Stimulated activated CD8-positive, alpha-beta memory T cell treated with anti-CD3 and anti-CD28 coated beads, Interleukin-4, amount 100 ng/mL, for 24 hours (primary cell): ENCODE data around the gene OR7A17.

Source experiments
- DNase-seq: peaks from one replicate; pipeline ENCODE4 v3.0.0-alpha.2; 2020; ENCODE audit warnings: low read depth

The OR7A17 gene

DNA sequence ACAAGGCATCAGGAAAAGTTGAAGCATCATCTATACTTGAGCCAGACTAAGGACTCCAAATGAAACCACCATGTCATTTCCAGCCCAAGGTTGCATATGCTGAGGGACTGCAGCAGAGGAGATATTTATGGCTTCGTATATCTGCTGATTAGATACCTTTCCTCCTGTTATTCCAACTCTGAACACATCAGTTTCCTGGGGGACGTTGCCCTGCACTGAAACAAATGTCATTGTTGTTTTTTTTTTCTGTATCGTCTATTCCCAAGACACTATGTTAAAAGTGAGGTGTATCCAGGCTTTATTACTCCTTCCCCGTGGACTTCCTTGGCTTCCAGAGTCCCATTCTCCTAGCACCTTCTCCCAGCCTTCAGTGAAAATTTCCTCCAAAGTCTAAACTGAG, at the start of gene OR7A17:
TSS of gene OR7A17 (minus strand) at position 101 of the 400 bp plus-strand sequence. CDS start 4,777 bp downstream, outside the sequence.
- DNase-seq = no peak

DNA sequence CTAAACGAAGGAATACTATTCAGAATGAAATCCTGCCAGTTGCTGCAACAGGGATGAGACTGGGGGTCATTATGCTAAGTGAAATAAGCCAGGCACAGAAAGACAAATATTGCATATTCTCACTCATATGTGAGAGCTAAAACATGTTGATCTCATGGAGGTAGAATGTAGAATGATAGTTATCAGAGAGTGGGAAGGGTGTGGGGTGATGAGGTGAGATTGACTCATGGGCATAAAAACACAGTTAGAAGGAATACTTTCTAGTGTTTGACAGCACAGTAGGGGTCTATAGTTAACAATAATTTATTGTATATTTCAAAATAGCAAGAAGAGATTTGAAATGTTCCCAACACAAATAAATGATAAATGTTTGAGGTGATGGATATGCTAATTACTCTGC, 47.6 kb upstream of the OR7A17 start:
- no peak for DNase-seq

DNA sequence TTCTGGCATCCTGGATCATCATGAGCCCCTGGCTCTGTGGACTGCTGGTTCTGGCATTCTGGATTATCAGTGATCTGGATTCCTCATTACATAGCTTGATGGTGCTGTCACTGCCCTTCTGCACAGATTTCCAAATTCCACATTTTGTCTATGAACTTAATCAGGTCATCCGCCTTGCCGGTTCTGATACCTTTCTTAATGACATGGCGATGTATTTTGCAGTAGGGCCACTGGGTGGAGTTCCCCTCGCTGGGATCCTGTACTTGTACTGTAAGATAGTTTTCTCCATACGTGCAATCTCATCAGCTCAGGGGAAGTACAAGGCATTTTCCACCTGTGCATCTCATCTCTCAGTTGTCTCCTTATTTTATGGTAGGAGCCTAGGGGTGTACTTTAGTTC, 30.9 kb upstream of the OR7A17 start:
- no peak for DNase-seq

DNA sequence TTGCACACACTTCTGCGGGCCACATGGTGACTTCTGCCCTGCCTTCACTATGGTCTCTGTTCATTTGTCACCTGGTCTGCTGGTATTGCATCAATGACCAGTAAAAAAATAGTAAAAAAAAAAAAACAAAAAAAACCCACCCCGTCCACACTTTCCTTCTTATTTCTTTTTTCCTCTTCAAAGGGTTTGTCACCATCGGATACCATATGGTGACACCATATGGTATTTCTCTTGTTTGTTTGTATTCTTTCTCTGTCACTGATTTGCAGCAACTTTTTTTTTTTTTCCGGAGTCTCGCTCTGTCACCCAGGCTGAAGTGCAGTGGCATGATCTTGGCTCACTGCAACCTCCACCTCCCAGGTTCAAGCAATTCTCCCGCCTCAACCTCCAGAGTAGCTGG, 29.2 kb upstream of the OR7A17 start:
- no peak for DNase-seq

DNA sequence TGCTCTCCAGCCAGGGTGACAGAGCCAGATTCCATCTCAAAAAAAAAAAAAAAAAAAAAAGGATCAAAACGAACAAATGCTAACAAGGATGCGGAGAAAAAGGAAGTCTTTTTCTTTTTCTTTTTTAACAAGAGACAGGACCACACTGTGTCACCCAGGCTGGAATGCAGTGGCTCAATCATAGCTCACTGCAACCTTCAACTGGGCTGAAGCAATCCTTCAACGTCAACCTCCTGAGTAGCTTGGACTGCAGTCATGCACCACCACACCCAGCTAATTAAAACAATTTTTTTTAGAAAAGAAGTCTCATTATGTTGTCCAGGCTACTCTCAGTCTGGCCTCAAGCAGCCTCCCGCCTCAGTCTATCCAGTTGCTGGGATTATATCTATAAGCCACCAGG, 20.8 kb upstream of the OR7A17 start:
- no peak for DNase-seq

DNA sequence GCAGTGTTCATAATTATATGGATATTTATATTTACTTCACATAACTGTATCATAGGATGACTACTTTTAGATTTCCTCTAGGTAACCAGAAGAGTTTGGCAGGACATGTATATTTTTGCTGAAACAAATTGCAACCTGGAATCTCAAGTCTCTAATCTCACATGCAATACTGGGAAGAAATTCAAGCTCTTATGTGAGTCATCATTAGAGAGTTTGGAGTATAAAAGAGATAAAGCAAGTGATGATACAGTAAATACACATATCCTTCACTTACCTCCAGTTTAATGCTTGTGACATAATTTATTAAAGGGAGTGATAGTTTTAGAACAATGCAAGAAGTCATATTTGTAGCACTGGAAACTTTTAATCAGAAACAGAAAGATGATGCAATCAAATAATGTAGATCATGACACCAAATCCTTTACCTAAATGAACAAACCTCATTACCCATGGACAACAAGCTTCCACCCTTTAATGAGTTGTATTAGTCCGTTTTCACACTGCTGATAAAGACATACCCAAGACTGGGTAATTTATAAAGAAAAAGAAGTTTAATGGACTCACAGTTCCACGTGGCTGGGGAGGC, 15.8 kb upstream of the OR7A17 start:
- no peak for DNase-seq

DNA sequence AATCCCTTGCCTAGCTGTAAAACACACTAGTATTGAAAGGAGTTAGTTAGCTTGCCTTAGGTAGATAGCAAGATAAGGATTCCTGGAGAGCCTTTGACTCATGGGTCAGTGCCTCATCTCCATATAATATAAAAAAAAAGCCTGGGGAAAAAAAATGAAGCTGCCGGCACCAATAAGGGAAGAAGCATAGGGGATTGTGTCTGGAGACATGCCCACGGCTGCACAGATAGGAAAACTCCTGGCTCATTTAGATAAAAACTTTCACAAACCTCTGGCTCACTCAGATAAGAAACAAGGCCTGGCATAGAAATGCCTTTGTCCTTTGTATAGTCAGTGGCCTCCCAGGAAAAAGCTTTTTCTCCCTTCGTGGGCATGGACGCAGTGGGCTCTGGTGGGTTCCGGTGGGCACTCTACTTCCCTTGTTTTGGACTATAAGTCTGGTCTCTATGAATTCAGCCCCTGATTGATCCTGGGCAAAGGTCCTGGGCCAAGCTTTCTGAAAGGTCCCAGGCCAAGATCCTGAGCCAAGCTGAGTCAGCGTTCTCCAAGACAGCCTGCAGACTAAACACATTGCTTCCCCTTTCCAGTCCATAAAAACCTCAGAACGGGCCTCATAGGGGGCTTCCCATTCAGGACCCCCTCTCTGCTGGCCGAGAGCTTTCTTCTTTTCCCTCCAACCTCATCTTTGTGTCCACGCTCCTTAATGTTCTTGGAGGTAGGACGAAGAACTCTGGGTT, 4.9 kb upstream of the OR7A17 start:
- no peak for DNase-seq

DNA sequence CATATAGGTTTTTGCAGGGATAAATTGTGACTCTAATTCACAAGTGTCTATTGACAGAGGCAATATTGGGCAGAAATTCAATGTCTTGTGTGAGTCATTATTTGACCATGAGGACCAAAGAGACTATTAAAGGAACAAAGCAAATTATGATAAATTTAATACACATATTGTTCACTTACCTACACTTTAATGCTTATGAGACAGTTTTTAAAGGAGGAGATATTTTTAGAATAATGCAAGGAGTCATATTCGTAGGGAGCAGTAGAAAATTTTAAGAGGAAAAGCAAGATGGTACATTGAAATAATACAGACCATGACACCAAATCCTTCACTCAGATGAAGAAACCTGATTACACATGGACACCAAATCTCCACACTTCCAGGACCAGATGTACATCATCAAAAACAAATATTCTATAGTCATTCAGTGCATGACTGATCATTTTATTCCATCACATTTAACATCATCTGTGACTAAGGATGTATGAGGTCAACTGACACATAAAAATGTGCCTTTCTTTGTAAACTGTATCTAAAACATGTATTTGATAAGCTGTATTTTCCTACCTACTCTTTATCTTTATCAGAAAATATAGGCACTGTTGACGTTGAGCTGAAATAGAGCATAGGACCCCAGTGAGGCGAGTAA, 4.2 kb upstream of the OR7A17 start:
- no peak for DNase-seq

DNA sequence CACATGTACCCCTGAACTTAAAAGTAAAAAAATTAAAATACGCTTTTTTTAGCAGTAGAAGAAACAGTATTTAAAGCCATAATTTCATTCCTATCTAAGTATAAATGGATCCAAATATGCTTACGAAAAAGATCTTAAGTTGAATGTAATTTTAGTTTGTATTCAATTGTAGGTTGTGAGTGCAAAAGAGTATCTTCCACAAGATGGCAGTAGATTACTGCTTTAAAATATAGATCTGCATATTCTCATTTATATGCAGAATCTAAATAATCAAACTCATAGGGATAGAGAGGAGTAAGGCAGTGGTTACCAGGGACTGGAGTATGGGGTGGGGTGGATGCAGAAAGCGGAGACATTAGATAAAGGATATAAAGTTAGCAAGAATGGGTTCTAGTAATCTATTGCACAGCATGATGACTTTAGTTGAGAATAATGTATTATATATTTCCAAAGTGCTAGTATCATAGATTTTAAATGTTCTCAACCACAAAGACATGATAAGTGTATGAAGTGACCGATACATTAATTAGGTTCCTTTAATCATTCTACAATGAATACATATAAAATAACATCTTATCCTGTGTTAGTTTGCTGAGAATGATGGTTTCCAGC, 14.2 kb downstream of the OR7A17 start:
- DNase-seq = no peak

DNA sequence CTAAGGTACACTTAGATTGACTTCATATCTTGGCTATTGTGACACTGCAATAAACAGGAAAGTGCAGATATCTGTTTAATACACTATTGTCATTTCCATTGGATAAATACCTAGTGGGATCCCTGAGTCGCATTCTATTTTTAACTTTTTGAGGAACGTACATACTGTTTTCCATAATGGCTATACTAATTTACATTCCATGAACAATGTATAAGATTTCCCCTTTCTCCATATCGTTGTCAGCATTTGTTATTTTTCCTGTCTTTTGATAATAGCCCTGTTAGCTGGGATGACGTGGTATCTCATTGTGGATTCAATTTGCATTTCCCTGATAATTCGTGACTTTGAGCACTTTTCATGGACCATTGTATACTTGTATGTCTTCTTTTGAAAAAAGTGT, 17.4 kb downstream of the OR7A17 start:
- DNase-seq = no peak

DNA sequence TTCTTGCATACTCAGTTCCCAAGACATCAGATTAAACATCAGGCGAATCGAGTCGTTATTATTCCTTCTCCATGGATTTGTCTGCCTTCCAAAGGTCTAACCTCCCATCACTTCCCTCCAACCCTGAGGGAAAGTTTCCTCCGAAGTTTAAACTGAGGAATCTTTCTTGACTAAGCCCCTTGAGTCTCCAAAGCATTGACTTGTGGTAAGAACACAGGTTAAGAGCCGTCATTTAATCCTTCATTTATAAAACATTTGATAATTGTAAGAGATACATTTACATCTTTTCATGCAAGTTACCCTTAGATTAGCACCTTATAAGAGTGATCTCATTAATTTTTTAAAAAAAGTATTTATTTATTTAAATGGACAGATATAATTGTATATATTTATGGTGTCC, 37.1 kb downstream of the OR7A17 start, which contains the start of gene OR7A10:
TSS of gene OR7A10 (minus strand) at position 101 of the 400 bp plus-strand sequence. CDS start 7,045 bp downstream, outside the sequence.
- no peak for DNase-seq

DNA sequence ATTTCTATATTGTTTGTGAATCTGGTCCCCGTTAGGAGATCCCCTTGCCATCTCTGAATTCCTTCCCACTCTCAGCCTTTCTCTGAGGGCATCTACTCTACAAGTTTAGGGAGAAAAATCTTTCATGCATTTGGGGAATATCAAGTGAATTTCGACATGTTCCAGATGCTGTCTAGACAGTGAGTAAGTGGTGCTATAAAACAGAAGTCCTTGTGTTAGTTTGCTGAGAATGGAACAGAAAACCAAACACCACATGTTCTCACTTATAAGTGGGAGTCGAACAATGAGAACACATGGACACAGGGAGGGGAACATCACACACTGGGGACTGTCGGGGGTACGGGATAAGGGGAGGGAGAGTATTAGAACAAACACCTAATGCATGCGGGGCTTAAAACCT, 42.4 kb downstream of the OR7A17 start:
- DNase-seq = no peak

DNA sequence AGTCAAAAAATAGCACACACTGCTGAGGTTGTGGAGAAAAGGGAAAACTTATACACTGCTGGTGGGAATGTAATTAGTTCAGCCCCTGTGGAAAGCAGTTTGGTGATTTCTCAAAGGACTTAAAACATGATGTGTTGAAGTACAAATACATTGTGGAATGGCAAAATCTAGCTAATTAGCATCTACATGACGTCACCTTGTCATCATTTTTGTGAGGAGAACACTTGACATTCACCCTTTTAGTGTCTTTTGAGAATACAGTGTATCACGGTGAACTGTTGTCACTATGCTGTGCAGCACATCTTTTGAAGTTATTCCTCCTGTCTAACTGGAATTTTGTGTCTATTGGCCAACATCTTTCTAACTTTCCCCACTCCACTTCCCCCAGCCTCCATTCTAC, 42.8 kb downstream of the OR7A17 start:
- no peak for DNase-seq

DNA sequence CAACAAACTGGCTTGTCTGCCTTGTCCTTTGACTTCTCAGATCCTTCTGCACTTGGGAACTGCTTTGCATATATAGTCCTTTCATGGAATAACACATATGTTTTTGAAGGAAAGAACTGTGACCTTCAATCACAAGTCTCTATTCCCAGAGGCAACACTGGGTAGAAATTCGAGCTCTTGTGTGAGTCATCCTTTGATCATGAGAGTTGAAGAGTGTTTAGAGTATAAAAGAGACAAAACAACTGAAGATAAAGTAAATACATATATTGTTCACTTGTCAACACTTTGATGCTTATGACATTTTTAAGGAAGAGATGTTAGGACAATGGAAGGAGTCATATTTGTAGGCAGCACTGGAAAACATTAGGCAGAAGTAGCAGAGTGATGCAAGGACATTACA, 45.7 kb downstream of the OR7A17 start:
- no peak for DNase-seq

DNA sequence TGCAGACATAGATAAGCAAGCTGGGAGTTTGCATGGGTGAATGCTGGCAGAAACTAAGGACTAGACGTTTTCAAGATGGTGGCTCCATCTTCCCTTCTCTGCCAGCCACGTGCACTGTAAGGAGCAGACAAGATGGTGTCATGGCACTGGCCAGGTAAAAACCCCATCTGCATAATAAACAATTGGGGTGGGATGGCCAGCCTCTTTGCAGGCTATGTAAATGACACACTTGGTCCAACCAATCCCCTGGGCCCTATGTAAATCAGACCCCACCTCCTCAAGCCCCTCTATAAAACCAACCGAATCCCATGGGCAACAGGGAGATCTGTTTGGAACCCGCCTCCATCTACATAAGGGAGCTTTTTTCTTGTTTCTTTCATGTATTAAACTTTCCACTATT, 48.5 kb downstream of the OR7A17 start:
- DNase-seq = no peak

DNA sequence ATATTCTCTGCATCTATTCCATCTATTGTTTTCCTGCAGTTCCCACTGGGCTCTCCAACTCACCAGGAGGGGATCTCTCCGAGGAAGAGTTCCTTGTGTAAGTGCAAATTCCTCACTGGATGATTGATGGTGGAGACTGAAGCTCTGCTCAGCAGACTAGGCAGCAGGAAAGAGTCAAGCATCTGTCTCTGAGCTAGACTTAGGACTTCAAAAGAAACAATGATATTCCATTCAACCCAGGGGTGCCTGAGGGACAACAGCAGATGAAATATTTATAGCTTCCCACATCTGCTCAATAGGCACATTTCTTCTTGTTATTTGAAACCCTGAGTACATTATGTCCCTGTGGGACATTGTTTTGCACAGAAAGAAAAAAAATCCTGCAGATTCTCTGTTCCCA, 50.9 kb downstream of the OR7A17 start, which contains the start of the genes OR7A5 and OR7C1:
TSS of gene OR7A5 (minus strand) at position 175 of the 400 bp plus-strand sequence. CDS start 6,944 bp downstream, outside the sequence.
TSS of gene OR7C1 (minus strand) at position 175 of the 400 bp plus-strand sequence. CDS start 35,049 bp downstream, outside the sequence.
- DNase-seq = no peak

DNA sequence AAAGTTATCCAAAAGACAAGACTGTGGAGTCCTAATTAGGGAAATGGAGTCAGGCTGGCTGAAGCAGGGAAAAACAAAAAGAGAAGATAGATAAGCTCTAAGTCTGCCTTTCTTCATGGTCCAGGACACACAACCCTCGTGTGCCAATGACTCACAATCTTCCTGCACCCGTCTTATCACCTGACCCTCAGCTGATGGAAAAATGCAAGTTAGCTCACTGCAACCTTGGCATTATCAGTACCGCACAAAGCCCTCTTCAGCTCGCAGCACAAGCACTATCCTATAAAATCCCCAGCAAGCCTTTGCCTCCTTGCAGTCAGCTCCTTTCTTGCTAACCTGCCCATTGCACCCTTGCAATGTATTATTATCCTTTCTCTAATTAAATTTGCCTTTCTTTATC, 55.2 kb downstream of the OR7A17 start:
- no peak for DNase-seq
